Measurements from ENCODE around the gene ITGAL. TPM values are rescaled to one million over a fixed set of nuclear protein-coding genes. Genes with fewer than 3 reads are reported as not detected.

The ITGAL gene
- total and polyA plus RNA-seq, 2 donors (not counting 3 experiments of a cell fraction or from before 2014, with no cell fraction given): not detected

DNA sequence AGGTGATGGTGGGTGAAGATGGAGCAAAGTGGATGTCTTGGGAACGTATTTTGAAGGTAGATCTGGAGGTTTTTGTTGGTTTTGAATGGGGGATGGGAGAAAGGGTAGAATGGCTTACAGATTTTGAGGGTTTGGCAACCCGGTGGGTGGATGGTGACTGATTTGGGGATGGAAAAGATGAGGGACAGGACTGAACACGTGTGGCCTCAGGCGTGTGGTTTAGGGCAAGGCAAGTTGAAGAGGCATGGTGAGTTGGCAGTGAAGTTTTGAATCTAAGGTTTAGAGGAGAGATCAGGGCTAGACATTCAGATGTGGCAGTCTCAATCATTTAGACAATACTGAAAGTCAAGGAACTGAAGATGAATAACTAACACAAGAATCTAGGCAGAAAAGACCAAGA is 37.7 kb upstream of the ITGAL start:
- Histone ChIP-seq H3K4me3 (replicated peaks in 1 of 3; ENCODE audit: insufficient read depth in 1 of 3, low read depth in 1 of 3, low read length in 3 of 3) (no peak overlapping the region), H3K4me1 (ENCODE audit: control insufficient read depth, extremely low read depth, insufficient read depth, low read length) (peaks cover 6% of the 10 kb centered on the region), H3K27ac (ENCODE audit: insufficient read depth, low read depth, low read length) (no peak overlapping the region), H3K27me3 (ENCODE audit: control insufficient read depth in 2 of 2, insufficient read depth in 2 of 2, low read length in 2 of 2) (peaks cover 0 to 4% of the 10 kb centered on the region in 2 experiments), H2AFZ (ENCODE audit: low read depth, low read length) (no peak overlapping the region), H3K4me2 (ENCODE audit: insufficient read depth, low read length) (no peak overlapping the region), H4K20me1 (replicated peaks; ENCODE audit: control insufficient read depth, extremely low read depth, insufficient read depth, low read length) (no peaks in the 10 kb centered on the region), H3K9me3 (replicated peaks; ENCODE audit: control insufficient read depth, insufficient read depth, low read length) (no peaks in the 10 kb centered on the region), H3K79me2 (ENCODE audit: control insufficient read depth, insufficient read depth, low read length) (no peaks in the 10 kb centered on the region), H3K9me1 (replicated peaks; ENCODE audit: control insufficient read depth, extremely low read depth, insufficient read depth, low read length) (no peaks in the 10 kb centered on the region), H3K36me3 (ENCODE audit: control insufficient read depth in 2 of 2, extremely low read depth in 1 of 2, insufficient read depth in 2 of 2, low read length in 2 of 2) (no peaks in the 10 kb centered on the region), H3K9ac (replicated peaks; ENCODE audit: extremely low read depth, insufficient read depth, low read length) (no peak overlapping the region)
- FAIRE-seq (no peak), DNase-seq (ENCODE audit: low read depth, low spot score) (no peak)
- dilution Hi-C loops (cut with MboI; ENCODE audit: extremely low pct_ligation_motif_present, low sequenced_read_pairs): no loop called here
- POLR2A ChIA-PET: no interaction called here
- TF ChIP-seq JUN (IDR thresholded peaks at IDR 0.05; ENCODE audit: borderline replicate concordance, insufficient read depth, insufficient read length, low read depth) (no peak), GATA2 (IDR thresholded peaks at IDR 0.05; ENCODE audit: insufficient read depth, insufficient read length, low read depth, low read length) (no peak), FOS (IDR thresholded peaks at IDR 0.05; ENCODE audit: borderline replicate concordance, insufficient read depth, low read length) (no peak), POLR2A (IDR thresholded peaks at IDR 0.05; ENCODE audit: low read depth, low read length) (no peak), EZH2 (IDR thresholded peaks at IDR 0.05; ENCODE audit: borderline replicate concordance, low read depth, low read length, severe bottlenecking) (no peak), MYC (IDR thresholded peaks at IDR 0.05; ENCODE audit: low read depth, low read length) (no peak), POLR2AphosphoS5 (IDR thresholded peaks at IDR 0.05; ENCODE audit: insufficient read depth, low read depth, low read length) (no peak)
- TF ChIP-seq, protein P1, sequence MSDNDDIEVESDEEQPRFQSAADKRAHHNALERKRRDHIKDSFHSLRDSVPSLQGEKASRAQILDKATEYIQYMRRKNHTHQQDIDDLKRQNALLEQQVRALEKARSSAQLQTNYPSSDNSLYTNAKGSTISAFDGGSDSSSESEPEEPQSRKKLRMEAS (IDR thresholded peaks at IDR 0.05; ENCODE audit: insufficient read depth, insufficient read length): no peak
- TF ChIP-seq, protein P2, sequence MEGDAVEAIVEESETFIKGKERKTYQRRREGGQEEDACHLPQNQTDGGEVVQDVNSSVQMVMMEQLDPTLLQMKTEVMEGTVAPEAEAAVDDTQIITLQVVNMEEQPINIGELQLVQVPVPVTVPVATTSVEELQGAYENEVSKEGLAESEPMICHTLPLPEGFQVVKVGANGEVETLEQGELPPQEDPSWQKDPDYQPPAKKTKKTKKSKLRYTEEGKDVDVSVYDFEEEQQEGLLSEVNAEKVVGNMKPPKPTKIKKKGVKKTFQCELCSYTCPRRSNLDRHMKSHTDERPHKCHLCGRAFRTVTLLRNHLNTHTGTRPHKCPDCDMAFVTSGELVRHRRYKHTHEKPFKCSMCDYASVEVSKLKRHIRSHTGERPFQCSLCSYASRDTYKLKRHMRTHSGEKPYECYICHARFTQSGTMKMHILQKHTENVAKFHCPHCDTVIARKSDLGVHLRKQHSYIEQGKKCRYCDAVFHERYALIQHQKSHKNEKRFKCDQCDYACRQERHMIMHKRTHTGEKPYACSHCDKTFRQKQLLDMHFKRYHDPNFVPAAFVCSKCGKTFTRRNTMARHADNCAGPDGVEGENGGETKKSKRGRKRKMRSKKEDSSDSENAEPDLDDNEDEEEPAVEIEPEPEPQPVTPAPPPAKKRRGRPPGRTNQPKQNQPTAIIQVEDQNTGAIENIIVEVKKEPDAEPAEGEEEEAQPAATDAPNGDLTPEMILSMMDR (IDR thresholded peaks at IDR 0.05; ENCODE audit: extremely low read depth in 1 of 2, insufficient read depth in 1 of 2, low read depth in 1 of 2, low read length in 2 of 2): no peak
- CTCF ChIA-PET: interaction anchor here (0.9 kb wide), 1 partner anchor 163 kb away, joined by 3 read pairs; no protein-coding TSS in a partner anchor
- intact Hi-C loops (cut with micrococcal nuclease): no loop called here
- no TSS peak for BruUV-seq (replicated peaks)

Measured in endothelial cell of umbilical vein (primary cell).